Natural killer cell treated with Interleukin-12 subunit alpha and Interleukin-12 subunit beta and Interleukin-15 and Interleukin-18, amount 100 ng/mL, for 72 hours (primary cell): ENCODE measurements around the gene RNF44. TPM values are rescaled to one million over a fixed set of nuclear protein-coding genes. Genes with fewer than 3 reads are reported as not detected.

Source experiments
- ATAC-seq, 2 donors: fragments of 150-1000 bp; cut with Tn5 transposase in 1 of 2; sonication (Bioruptor Pico), chemical (Tn5 transposase) in 1 of 2; 2 replicates each; pipeline ENCODE4 v1.10.0; 2021
- DNase-seq: peaks from one replicate; pipeline ENCODE4 v3.0.0; 2022; ENCODE audit warnings: low spot score
- H3K27ac Mint-ChIP-seq, 2 donors: 1 replicate in 1 of 2; 2 replicates in 1 of 2; pipeline ENCODE4 v1.8.0; 2022; ENCODE audit warnings: mixed read lengths in 2 of 2, mild to moderate bottlenecking in 1 of 2, moderate library complexity in 1 of 2
- H3K27me3 Mint-ChIP-seq, 2 donors: 1 replicate in 1 of 2; 2 replicates in 1 of 2; pipeline ENCODE4 v1.8.0; 2022; ENCODE audit warnings: mixed read lengths in 2 of 2
- H3K36me3 Mint-ChIP-seq: one replicate; pipeline ENCODE4 v1.8.0; 2022; ENCODE audit warnings: mixed read lengths
- H3K4me1 Mint-ChIP-seq, 2 donors: 1 replicate in 1 of 2; 2 replicates in 1 of 2; pipeline ENCODE4 v1.8.0; 2022; ENCODE audit warnings: low read depth in 2 of 2, mixed read lengths in 2 of 2, mild to moderate bottlenecking in 1 of 2
- H3K4me3 Mint-ChIP-seq: one replicate; pipeline ENCODE4 v1.8.0; 2022; ENCODE audit warnings: mixed read lengths
- H3K9me3 Mint-ChIP-seq: 2 replicates; pipeline ENCODE4 v1.8.0; 2022; ENCODE audit warnings: mixed read lengths
- total RNA-seq, 2 donors: library from RNA; stranded (reverse); gene quantifications; one replicate each; pipeline ENCODE4 v1.2.3, GENCODE V29; 2022

RNF44 gene
- total RNA-seq, 2 donors from 2014 or later, result 58.1 to 76.3 TPM

GRCh38 chr5:176545737-176546509 is 8.7 kb upstream of the RNF44 start:
- Mint-ChIP-seq H3K4me1 (peaks cover 28 to 38% of the 10 kb centered on the region in 2 donors), H3K4me3 (no peak overlapping the region), H3K27ac (no peak overlapping the region), H3K9me3 (no peaks in the 10 kb centered on the region), H3K36me3 (no peaks in the 10 kb centered on the region), H3K27me3 (no peaks in the 10 kb centered on the region)
- DNase-seq, result no peak
- no peak for ATAC-seq

- peaks cover 34 to 38% of the 10 kb centered on the region in 2 donors for H3K4me1 Mint-ChIP-seq
- no peak overlapping the region for H3K27ac Mint-ChIP-seq
- H3K36me3 Mint-ChIP-seq, result no peaks in the 10 kb centered on the region
- peak overlapping the region; percentile 92 for H3K4me3 Mint-ChIP-seq
- DNase-seq, result peak; percentile 22
- H3K9me3 Mint-ChIP-seq, result no peaks in the 10 kb centered on the region
- H3K27me3 Mint-ChIP-seq, result no peaks in the 10 kb centered on the region
- no peak for ATAC-seq
Observed at GRCh38 chr5:176545388-176545736, 8.2 kb upstream of the RNF44 start.

DNA sequence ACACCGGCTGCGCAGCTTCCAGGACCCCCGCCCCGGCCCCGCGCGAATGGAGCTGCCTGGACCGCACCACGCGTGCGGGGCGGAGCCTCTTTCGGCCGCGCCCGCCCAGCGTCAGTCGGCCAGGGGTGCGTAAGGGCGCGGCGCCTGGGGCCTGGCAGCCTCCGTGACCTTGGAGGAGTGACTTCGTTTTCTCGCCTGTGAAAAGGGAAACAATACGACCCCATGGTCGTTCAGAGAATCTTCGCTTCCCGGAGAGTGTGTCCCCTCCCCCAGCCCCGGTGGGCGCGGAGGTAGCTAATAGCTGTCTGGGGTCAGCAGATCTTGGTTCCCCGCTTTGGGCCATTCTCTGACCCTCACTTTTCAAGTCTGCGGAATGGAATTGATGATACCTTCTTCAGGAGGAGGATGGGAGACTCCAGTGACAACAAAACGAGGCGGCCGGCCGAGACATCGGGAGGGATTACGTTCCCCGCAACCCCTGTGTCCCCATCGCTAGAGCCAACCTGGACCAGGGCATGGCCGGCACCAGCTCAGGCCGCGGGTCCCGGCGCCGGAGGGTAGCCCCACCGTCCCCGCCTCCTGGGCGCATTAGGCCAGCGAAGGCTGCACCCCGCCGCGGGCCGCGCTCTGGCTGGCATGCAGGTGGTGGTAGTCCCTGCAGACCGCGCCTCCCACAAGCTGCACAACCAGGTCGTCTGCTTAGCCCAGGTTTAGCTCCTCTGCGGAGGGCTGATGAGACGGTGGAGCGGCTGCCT is 6.4 kb upstream of the RNF44 start:
- Mint-ChIP-seq H3K4me1 (peaks cover 44 to 45% of the 10 kb centered on the region in 2 donors), H3K27ac (peak overlapping the region; percentile 50 to 84), H3K27me3 (no peaks in the 10 kb centered on the region), H3K9me3 (no peaks in the 10 kb centered on the region), H3K36me3 (no peaks in the 10 kb centered on the region), H3K4me3 (peak overlapping the region; percentile 92)
- ATAC-seq (peak; percentile 84 to 86), DNase-seq (peak; percentile 76)

GRCh38 chr5:176542596-176543427 is 5.6 kb upstream of the RNF44 start:
- Mint-ChIP-seq H3K36me3 (no peaks in the 10 kb centered on the region), H3K4me1 (peaks cover 50% of the 10 kb centered on the region in 2 donors), H3K27me3 (no peaks in the 10 kb centered on the region), H3K4me3 (peak overlapping the region; percentile 88), H3K27ac (peak overlapping the region; percentile 91), H3K9me3 (no peaks in the 10 kb centered on the region)
- ATAC-seq, result peak; percentile 71
- DNase-seq, result peak; percentile 61

GRCh38 chr5:176542135-176542595 is 5.0 kb upstream of the RNF44 start:
- DNase-seq, result peak; percentile 60
- H3K9me3 Mint-ChIP-seq, result no peaks in the 10 kb centered on the region
- no peak for ATAC-seq
- no peaks in the 10 kb centered on the region for H3K27me3 Mint-ChIP-seq
- H3K36me3 Mint-ChIP-seq, result no peaks in the 10 kb centered on the region
- H3K27ac Mint-ChIP-seq, result peak overlapping the region; percentile 91
- H3K4me3 Mint-ChIP-seq, result peak overlapping the region; percentile 88
- H3K4me1 Mint-ChIP-seq, result peaks cover 45 to 46% of the 10 kb centered on the region in 2 donors

DNA sequence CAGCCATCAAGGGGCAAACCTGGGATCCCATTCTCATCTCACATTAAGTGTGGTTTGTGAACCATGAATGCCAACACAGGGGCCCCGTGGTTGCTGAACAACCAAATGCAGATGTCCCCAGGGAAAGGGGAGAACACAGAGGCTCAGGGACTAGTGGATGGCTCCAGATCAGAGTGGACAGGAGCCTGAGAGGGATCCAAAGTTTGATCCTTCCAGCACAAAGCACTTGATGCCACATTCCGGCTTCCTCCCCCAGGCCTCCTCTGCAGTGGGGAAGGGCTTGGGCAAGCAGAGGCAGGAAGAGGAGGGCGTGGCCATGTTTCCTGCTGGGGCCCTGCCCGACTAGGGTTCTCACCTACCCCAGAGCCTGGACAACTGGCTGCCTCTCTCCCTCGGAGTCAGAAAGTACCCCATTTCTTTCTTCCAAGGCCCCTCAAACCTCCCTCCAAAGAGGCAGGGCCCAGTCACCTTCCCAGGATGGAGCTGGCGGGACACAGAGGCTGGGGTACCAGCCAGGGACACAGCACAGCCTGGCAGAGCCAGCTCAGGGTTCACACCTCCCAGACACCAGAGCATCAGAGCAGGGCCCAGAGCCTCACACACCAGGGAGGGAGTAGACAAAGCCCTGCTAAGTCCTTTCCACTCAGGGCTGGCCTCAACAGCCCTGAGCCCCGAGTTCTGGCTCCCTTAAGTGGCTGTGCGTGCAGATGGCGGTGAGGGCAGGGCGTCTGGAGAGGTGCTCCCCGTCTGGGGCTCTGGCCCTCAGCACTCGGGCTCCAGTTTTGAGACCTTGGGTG is 4.3 kb upstream of the RNF44 start:
- DNase-seq, result peak; percentile 82
- no peak for ATAC-seq
- Mint-ChIP-seq H3K36me3 (no peaks in the 10 kb centered on the region), H3K27me3 (no peaks in the 10 kb centered on the region), H3K27ac (peak overlapping the region; percentile 91), H3K4me3 (peak overlapping the region; percentile 88), H3K4me1 (peaks cover 45 to 46% of the 10 kb centered on the region in 2 donors), H3K9me3 (no peaks in the 10 kb centered on the region)

- DNase-seq, result no peak
- no peaks in the 10 kb centered on the region for H3K27me3 Mint-ChIP-seq
- ATAC-seq, result no peak
- peaks cover 43 to 48% of the 10 kb centered on the region in 2 donors for H3K4me1 Mint-ChIP-seq
- H3K4me3 Mint-ChIP-seq, result peak overlapping the region; percentile 88
- H3K27ac Mint-ChIP-seq, result peak overlapping the region; percentile 91
- H3K9me3 Mint-ChIP-seq, result no peaks in the 10 kb centered on the region
- H3K36me3 Mint-ChIP-seq, result no peaks in the 10 kb centered on the region
Observed at GRCh38 chr5:176540956-176541337, 3.7 kb upstream of the RNF44 start.

DNA sequence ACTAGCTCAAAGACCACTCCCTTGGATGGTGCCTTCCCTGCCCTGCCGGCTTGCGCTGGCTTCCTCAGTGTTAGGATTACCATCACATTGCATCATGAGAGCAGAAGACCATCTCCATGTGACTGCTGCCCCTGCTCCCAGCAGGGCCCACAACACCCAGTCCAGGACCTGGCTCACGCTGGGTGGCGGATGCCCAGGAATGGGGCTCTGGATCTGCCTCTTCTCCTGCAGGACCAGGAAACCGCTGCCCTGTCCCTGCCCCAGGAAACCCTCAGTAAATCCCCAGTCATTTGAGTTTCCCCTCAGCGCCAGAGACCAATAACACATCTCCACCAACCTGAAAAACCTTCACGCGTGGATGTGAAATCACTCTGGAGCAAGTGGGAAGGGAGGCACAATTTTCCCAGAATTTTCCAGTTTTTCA is 3.3 kb upstream of the RNF44 start:
- DNase-seq, result no peak
- H3K36me3 Mint-ChIP-seq, result no peaks in the 10 kb centered on the region
- no peaks in the 10 kb centered on the region for H3K9me3 Mint-ChIP-seq
- peaks cover 47 to 53% of the 10 kb centered on the region in 2 donors for H3K4me1 Mint-ChIP-seq
- H3K4me3 Mint-ChIP-seq, result peak overlapping the region; percentile 88
- no peaks in the 10 kb centered on the region for H3K27me3 Mint-ChIP-seq
- H3K27ac Mint-ChIP-seq, result peak overlapping the region; percentile 91
- ATAC-seq, result no peak

DNA sequence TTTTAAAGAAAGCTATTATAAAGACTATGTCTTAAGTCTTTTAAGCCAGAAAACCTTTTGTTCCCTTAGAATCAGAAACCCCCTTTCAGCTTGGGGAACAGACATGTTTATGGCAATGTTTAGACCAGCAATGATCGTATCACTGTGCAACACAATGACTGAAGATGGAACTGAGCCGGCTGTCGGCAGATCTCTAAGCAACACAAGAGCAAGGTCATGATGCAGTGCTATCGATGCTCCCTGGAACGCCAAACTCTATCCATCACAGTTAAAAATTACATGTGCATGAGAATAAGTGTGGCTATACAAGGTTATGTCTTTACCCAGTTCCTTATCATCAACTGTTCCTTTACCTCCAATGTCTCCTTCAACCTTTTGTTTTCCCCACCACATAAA is 1.8 kb upstream of the RNF44 start:
- Mint-ChIP-seq H3K4me1 (peaks cover 57 to 62% of the 10 kb centered on the region in 2 donors), H3K27me3 (no peaks in the 10 kb centered on the region), H3K9me3 (no peaks in the 10 kb centered on the region), H3K4me3 (no peak overlapping the region), H3K36me3 (no peaks in the 10 kb centered on the region), H3K27ac (peak overlapping the region; percentile 95 to 99)
- ATAC-seq (no peak), DNase-seq (no peak)

DNA sequence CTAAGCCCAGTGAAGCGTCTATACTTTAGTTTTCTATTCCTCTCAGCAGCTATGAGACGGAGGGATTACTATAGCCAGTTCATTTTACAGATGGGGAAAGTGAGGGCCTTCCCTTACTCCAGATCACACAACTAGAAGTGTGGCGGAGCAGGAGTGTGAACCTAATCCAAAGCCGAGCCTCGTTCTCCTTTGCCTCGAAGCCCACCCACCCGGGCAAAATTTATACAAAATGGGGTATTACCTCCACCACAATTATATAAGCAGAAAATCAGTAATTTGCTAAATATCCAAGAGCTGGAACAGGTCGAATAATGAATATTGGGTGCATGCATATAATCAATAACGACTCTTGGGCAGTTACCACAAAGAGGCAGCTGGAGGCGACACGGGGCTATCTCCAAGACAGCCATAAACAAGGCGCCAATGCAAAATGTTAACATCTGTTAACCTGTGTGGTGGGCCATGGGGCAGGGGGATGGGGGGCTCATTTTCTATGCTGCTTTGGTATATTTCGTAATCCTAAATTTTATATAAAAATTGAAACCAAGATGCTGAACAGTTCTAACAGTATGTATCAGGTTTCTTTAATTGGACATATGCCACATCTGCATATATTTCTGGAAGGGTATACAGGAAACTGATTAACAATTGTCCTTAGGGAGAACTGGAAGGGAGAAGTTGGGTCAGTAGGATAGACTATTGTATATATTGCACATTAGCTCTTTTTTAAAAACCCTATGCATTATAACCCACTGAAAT is 1.2 kb upstream of the RNF44 start:
- H3K27ac Mint-ChIP-seq, result peak overlapping the region; percentile 95 to 99
- ATAC-seq (no peak), DNase-seq (no peak)
- H3K9me3 Mint-ChIP-seq, result no peaks in the 10 kb centered on the region
- H3K4me3 Mint-ChIP-seq, result peak overlapping the region; percentile 93
- H3K27me3 Mint-ChIP-seq, result no peaks in the 10 kb centered on the region
- no peaks in the 10 kb centered on the region for H3K36me3 Mint-ChIP-seq
- H3K4me1 Mint-ChIP-seq, result peaks cover 63 to 68% of the 10 kb centered on the region in 2 donors

DNA sequence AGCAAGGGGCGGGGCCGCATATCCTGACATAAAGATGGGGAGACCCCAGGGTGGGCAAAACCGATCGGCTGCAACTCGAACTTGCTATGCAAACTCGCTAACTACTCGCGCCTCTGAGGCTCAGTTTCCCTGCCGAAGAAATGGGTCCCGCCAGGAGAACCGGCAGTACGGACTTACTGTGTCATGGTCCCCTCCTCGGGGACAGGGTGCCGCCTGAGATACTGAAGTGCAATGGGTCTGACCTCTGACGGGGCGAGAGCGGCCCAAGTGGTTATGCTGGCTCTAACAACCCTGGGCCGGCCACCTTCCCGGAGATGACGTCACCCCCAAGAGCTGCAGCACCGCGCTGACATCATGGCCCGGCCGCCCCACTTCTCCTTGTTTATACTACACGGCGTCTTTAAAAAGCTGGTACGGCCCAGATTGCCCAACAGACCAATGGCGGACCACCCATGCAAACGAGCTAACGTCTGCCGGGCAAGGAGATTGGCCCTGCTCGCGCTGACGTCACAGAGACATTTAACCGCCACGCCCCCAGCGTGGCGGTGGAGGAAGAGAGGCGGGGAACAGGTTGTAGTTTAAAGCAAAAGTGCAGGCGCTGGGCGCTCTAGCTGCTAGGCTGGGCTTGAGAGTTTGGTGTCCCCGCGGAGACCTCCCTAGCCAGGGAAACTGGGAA is 490 bp upstream of the RNF44 start:
- ATAC-seq (peak; percentile 85 to 90), DNase-seq (peak; percentile 98)
- H3K4me1 Mint-ChIP-seq, result peaks cover 67 to 73% of the 10 kb centered on the region in 2 donors
- H3K4me3 Mint-ChIP-seq, result peak overlapping the region; percentile 93
- no peaks in the 10 kb centered on the region for H3K36me3 Mint-ChIP-seq
- peak overlapping the region; percentile 95 to 99 for H3K27ac Mint-ChIP-seq
- no peaks in the 10 kb centered on the region for H3K9me3 Mint-ChIP-seq
- no peaks in the 10 kb centered on the region for H3K27me3 Mint-ChIP-seq
